HG02870 (cell line): ENCODE data around the gene TAF6.

Experiments
- ATAC-seq: cut with Tn5 transposase; IDR thresholded peaks from one replicate; pipeline ENCODE4 v1.9.1; 2021; ENCODE audit warnings: mild to moderate bottlenecking, moderate library complexity; ENCODE audit not compliant: unreplicated experiment

TAF6 gene

DNA sequence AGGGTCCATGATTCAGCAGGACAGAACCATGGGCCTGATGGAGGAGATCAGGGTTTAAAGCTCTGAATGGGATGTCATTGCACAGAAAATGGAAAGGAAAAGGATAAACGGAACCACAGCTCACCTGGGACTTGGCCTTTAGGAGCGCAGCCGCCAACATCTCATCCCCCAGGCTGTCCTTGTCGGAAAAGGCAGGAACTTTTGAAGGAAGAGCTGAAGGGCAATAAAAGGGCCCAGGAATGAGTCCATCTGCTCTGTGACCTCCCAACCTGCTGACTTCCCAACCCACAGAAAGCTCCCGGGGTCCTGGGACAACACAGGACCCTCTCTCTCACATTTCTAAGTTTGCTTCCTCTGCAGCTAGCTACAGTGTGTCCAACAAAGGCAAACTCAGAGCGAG is 43.7 kb downstream of the TAF6 start:
- no peak for ATAC-seq

DNA sequence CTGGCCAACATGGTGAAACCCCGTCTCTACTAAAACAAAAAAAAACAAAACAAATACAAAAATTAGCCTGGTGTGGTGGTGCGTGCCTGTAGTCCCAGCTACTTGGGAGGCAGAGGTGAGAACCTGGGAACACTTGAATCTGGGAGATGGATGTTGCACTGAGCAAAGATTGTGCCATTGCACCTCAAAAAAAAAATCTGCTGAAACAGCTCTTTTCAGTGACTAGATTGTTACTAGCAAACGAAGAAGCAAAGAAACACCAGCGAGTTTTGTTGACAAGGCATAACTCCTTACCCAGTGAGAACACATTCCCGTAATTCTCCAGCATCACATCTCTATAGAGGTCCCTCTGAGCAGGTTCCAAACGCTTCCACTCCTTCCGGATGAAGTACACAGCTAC is 44.3 kb downstream of the TAF6 start:
- ATAC-seq = no peak

DNA sequence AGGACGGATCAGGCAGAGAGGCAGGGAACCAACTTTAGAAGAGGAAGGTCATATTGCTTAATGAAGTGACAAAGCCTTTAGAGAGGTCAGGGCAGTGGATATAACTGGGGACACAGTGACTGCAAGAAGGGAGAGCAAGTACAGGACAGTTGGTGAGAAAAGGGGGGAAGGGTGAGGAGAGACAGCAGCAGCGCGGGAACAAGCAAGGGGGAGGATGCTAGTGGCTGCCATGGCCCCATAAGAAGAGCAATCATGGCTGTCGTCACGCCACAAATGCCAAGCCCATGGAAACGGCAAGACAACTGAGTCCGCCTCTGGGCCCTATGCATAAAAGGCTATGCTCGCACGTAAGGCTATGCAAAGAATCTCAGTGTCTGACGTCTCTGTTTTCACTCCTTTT is 46.7 kb downstream of the TAF6 start:
- ATAC-seq = no peak

DNA sequence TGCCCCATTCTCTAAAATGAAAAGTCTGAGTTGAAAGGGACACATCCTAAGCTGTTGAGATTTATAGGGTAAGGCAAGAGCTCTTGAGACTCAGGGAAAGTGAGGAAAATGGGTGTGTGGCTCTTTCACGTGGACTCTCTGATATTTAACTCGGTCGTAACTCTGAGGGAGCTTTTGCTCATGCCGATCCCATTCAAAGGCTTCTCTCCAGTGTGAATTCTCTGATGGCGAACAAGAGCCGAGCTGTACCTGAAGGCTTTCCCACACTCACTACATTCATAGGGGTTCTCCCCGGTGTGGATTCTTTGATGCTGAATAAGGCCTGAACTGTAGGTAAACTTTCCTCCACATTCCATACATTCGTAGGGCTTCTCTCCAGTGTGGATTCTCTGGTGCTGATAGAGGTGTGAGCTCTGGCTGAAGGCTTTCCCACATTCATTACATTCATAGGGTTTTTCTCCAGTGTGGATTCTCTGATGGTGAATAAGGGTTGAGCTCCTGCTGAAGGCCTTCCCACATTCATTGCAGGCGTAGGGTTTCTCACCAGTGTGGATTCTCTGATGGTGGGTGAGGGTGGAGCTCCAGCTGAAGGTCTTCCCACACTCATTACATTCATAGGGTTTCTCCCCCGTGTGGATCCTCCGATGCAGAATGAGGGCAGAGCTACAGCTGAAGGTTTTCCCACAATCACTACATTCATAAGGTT is 48.0 kb downstream of the TAF6 start:
- ATAC-seq = no peak

DNA sequence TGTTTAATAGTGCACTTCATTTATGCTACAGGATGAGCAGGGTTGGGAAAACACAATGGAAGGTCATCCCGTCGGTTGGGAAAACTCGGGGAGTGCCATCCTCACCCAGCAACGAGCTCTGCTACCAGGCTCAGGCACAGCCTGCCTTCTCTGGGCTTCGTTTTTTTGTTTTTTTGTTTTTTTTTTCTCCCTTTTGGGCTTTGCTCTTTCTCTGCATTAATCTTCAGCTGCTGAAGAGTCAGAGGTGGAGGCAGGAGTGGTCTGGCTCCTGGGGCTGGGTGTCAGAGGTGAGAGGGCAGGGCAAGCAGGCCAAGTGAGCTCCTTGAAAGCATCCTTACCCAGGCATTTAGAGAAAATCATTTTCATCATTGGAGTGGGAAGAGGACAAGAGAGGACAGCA is 49.2 kb downstream of the TAF6 start:
- ATAC-seq = no peak

DNA sequence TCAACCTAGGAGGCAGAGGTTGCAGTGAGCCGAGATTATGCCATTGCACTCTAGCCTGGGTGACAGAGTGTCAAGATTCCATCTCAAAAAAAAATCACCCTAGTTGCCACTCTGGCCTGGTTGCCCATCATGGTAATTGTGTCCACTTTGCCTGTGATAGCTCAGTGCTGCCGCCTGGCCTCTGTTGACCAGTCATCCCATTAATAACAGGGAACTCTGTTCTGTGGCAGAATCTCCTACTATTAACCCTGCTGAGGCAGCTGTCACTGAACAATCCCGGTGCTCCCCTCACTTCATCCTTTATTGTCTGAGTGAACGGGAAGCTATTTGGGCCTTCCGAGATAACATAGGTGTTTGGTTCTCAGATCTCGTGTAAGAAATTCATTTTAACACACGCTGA is 52.2 kb downstream of the TAF6 start:
- no peak for ATAC-seq

DNA sequence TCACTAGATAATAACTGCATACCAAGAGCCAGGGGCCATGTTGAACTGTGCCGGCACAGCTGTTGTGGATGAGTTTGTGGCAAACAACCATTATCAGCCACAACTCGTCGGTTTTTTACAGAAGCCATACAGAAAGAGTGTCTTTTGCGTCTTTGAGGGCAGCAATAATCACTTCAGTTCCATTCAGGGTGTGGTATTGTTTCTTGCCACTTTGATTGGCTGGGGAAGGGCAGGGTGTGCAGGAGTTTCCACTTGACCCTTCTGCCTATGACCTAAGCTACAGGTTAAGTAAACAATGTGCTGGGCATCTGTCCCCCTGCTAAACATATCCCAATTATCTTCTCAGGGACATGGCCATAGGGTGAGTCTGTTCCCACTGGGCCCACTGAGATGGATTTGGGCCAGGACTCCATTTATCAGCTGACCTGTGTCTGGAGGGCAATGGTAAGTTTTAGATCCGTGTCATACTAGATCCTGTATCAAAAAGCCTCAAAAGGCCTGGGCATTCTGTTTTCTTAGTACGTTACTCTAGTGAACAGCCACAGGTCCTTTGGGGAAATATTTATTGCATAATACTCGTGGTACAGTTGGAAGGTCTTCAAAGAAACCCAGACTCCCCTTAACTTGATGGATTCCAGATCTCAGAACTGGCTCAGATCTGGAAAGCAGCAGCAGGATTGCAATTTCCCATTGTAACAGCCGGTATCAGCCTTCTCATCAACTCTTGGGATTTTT is 53.5 kb downstream of the TAF6 start:
- no peak for ATAC-seq

DNA sequence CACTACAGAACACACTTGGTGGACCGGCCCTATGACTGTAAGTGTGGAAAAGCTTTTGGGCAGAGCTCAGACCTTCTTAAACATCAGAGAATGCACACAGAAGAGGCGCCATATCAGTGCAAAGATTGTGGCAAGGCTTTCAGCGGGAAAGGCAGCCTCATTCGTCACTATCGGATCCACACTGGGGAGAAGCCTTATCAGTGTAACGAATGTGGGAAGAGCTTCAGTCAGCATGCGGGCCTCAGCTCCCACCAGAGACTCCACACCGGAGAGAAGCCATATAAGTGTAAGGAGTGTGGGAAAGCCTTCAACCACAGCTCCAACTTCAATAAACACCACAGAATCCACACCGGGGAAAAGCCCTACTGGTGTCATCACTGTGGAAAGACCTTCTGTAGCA is 55.0 kb downstream of the TAF6 start:
- ATAC-seq = no peak

DNA sequence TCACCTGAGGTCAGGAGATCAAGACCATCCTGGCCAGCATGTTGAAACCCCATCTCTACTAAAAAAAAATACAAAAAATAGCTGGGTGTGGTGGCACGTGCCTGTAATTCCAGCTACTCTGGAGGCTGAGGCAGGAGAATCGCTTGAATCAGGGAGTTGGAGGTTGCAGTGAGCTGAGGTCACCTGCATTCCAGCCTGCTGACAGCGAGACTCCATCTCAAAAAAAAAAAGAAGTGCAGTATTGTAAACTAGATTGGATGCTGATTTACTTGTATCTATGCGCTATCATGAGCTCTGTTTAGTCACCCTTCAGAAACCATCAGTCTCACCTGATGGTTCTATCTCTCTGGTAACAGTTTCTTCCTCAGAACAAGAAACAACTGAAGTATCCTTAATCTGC is 55.8 kb downstream of the TAF6 start:
- no peak for ATAC-seq

DNA sequence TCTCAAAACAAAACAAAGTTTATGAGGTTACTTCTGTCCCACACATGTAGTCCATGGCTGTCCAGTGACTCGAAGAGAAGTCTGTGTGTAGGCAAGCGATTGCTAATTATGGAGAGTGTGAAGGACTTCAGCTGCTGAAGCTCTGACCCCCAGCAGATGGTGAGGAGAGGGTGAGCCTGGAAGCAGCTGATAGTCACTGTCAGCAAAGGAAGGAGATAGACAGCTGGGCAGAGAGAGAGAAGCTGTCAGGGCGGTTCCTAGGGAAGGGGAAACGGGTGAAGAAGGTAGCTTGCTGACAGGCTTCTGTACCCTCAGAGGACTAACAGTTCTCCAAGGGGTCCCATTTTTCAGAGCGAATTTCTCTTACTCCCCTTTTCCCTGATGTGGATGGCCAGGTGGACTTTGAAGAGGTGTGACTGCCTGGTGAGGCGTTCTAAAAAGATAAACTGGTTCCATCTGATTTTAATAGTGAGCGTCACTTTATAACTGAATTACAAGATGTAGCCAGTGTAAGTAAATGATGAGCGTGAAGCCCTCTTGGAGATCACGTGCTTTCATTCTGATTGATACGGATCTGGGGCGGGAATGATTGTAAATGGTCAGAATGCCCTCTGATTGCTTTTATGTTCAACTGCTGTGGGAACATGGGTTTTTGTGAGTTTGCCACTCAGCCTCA is 57.5 kb downstream of the TAF6 start:
- ATAC-seq = no peak

DNA sequence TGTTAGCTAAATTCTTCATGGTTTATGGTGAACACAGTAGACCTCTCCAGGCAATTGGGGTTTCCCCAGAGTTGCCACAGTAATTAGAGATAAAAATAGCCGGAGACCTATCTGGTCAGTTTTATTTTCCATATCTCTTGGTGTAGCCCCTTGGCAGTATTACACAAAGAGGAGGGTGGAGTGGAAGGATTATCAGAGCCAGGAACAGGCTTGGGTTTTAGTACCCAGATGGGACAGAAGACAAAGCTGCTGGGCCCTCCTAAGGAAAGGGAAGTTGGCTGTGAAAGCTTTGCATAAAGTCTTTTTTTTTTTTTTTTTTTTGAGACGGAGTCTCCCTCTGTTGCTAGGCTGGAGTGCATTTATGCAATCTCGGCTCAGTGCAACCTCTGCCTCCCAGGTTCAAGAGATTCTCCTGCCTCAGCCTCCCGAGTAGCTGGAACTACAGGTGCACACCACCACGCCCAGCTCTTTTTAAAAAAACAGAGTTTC is 59.9 kb downstream of the TAF6 start:
- no peak for ATAC-seq
